Body of pancreas (tissue), 4 donors: ENCODE data around the gene GATA3.

ENCODE experiments used
- CTCF ChIP-seq, 7 experiments: fragments of 450-650 bp in 4 of 7; fragments of 200-600 bp in 3 of 7; sonication (generic) in 3 of 7; IDR thresholded peaks; one replicate each; pipeline ENCODE4 v1.5.1; 2016 to 2019; ENCODE audit warnings: antibody characterized with exemption in 7 of 7
- POLR2A ChIP-seq, 3 donors: fragments of 450-650 bp; IDR thresholded peaks; one replicate each; pipeline ENCODE4 v1.6.1; 2016; ENCODE audit warnings: antibody characterized with exemption in 3 of 3, mild to moderate bottlenecking in 2 of 3

DNA sequence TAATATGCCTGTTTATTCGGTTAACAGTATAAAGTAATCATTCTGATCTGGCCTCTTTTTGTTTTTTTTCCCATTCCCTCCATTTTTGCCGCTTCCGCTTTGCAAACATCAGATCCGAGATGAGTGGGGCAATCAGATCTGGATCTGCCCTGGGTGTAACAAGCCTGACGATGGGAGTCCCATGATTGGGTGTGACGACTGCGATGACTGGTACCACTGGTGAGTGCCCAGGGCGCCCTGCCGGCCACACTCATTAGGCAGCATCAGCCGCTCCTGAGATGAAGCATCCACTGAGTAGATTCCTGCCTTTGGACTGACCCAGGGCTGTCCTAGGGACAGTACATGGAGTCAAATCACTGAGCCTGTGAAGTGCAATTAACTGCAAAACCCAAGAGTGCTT is 40.9 kb upstream of the GATA3 start:
- TF ChIP-seq CTCF (IDR thresholded peaks at IDR 0.05) (no peak), POLR2A (IDR thresholded peaks at IDR 0.05) (no peak)
